SK-N-SH (cell line): ENCODE results near the gene PEX14. TPM values are rescaled to one million over a fixed set of nuclear protein-coding genes. Genes with fewer than 3 reads are reported as not detected.

ENCODE experiments used
- polyA plus RNA-seq, 3 experiments: library from polyadenylated mRNA; depleted of rRNA; stranded (reverse); fragments of >200 nt; gene quantifications; 2 replicates each; pipeline ENCODE4 v1.2.3, GENCODE V29; 2012
- small RNA-seq, 7 experiments: library from RNA; depleted of rRNA; stranded (forward); fragments of <200 nt; gene quantifications; one replicate each; pipeline ENCODE3, GENCODE V24; 2012

Gene PEX14
- polyA plus RNA-seq, 1 of the 3 experiments (the other 2 are of a cell fraction) = 36.2 TPM

Small RNA genes lying within 50 kb of the gene (small RNA-seq; reads per million reads assigned to genes)
- gene RN7SL614P = 0 reads per million in 7 experiments

Other genes starting within 250 kb of the PEX14 start
- 75.3 and 76.2 TPM in 2 replicates for gene PGD, start 75.9 kb upstream of the PEX14 start, polyA plus RNA-seq (2012; rRNA removed)
- gene CENPS, start 44.5 kb upstream of the PEX14 start, polyA plus RNA-seq (2012; rRNA removed) = 16.6 and 20.0 TPM in 2 replicates
- gene CORT, start 24.9 kb upstream of the PEX14 start, polyA plus RNA-seq (2012; rRNA removed) = 0.26 and 0.29 TPM in 2 replicates
- 42.3 and 54.4 TPM in 2 replicates for gene DFFA, start 2.4 kb upstream of the PEX14 start, polyA plus RNA-seq (2012; rRNA removed)